Thoracic aorta (tissue), 2 donors: ENCODE data around the gene SOX6. TPM values are rescaled to one million over a fixed set of nuclear protein-coding genes. Genes with fewer than 3 reads are reported as not detected.

Source experiments
- ATAC-seq: fragments of 150-250 bp; one replicate; pipeline ENCODE4 v1.8.0; 2017; ENCODE audit warnings: low read depth; ENCODE audit not compliant: insufficient number of reproducible peaks, low FRiP score
- DNase-seq: peaks from one replicate; pipeline ENCODE4 v3.0.0-alpha.2; 2020; ENCODE audit warnings: low spot score
- H3K27ac ChIP-seq, 2 donors: fragments of 200-600 bp; sonication (generic); 1 replicate in 1 of 2; 2 replicates in 1 of 2; pipeline ENCODE4 v1.5.1; 2016; ENCODE audit warnings: mild to moderate bottlenecking in 2 of 2, moderate library complexity in 2 of 2
- H3K27me3 ChIP-seq: fragments of 200-600 bp; sonication (generic); replicated peaks from 2 replicates; pipeline ENCODE4 v1.6.0; 2016; ENCODE audit warnings: mild to moderate bottlenecking; ENCODE audit not compliant: insufficient read depth
- H3K36me3 ChIP-seq: fragments of 200-600 bp; sonication (generic); one replicate; pipeline ENCODE4 v1.5.1; 2016
- H3K4me1 ChIP-seq, 2 donors: fragments of 200-600 bp; sonication (generic); 1 replicate in 1 of 2; 2 replicates in 1 of 2; pipeline versions ENCODE4 v1.5.1 to v1.6.0; 2016; ENCODE audit warnings: low read depth in 2 of 2, mild to moderate bottlenecking in 1 of 2; ENCODE audit not compliant: control insufficient read depth in 1 of 2
- H3K4me3 ChIP-seq: fragments of 200-600 bp; sonication (generic); 2 replicates; pipeline ENCODE4 v1.5.1; 2016; ENCODE audit warnings: mild to moderate bottlenecking
- H3K9me3 ChIP-seq: fragments of 200-600 bp; sonication (generic); 2 replicates; pipeline ENCODE4 v1.5.1; 2016
- total RNA-seq, 2 donors: library from RNA; depleted of rRNA; stranded (reverse); fragments of >200 nt; gene quantifications; one replicate each; pipeline versions ENCODE4 v1.1.0 to v1.2.3, GENCODE V29; 2016
- TF ChIP-seq, protein P1 (sequence below): fragments of 200-600 bp; sonication (generic); IDR thresholded peaks from one replicate; pipeline ENCODE4 v1.5.1; 2019; ENCODE audit warnings: antibody characterized with exemption

The SOX6 gene
- total RNA-seq, 2 donors from 2014 or later: 0.27 to 0.56 TPM

DNA sequence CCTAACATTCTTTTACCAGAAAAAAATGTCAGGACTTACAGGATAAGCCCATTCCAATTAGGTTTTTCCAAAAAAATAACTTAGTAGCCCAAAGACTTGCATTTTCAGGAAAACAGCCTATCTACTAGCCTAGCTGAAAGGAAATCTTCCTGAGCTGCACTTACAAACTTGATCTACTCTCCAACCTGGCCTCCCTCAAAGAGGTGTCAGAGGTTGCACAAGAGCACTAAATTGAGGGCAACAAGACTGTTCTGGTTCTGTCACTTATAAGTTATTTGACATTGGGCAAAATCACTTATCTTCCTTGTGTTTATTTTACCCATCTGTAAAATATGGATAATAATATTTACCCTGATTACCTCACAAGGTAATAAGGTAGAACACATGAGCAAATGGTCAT is 7.9 kb upstream of the SOX6 start:
- H3K36me3 ChIP-seq: no peaks in the 10 kb centered on the region
- no peak overlapping the region for H3K4me3 ChIP-seq
- ATAC-seq (no peak), DNase-seq (no peak)
- H3K4me1 ChIP-seq: no peaks in the 10 kb centered on the region
- TF ChIP-seq, protein P1, sequence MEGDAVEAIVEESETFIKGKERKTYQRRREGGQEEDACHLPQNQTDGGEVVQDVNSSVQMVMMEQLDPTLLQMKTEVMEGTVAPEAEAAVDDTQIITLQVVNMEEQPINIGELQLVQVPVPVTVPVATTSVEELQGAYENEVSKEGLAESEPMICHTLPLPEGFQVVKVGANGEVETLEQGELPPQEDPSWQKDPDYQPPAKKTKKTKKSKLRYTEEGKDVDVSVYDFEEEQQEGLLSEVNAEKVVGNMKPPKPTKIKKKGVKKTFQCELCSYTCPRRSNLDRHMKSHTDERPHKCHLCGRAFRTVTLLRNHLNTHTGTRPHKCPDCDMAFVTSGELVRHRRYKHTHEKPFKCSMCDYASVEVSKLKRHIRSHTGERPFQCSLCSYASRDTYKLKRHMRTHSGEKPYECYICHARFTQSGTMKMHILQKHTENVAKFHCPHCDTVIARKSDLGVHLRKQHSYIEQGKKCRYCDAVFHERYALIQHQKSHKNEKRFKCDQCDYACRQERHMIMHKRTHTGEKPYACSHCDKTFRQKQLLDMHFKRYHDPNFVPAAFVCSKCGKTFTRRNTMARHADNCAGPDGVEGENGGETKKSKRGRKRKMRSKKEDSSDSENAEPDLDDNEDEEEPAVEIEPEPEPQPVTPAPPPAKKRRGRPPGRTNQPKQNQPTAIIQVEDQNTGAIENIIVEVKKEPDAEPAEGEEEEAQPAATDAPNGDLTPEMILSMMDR: no peak
- no peaks in the 10 kb centered on the region for H3K9me3 ChIP-seq
- no peak overlapping the region for H3K27ac ChIP-seq
- no peaks in the 10 kb centered on the region for H3K27me3 ChIP-seq

DNA sequence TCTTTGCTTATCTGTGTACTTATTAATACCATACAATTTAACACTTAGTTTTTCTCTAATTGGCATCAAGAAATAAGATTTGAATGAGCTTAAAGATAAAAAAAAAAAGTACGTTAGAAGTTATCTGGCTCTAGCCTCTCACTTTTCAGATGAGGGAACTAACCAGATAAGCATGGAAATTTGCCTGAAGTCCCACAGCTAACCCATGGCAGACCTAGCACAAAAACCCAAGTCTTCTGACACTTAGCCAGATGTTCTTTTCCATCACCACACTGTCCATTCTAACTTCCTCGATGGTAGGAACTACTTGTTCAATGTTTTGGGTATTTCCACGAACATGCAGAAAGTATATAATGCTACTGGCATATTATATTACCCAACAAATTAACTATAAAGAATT is 7.4 kb upstream of the SOX6 start:
- DNase-seq (no peak), ATAC-seq (no peak)
- no peaks in the 10 kb centered on the region for H3K9me3 ChIP-seq
- H3K27ac ChIP-seq: no peak overlapping the region
- H3K36me3 ChIP-seq: no peaks in the 10 kb centered on the region
- H3K4me3 ChIP-seq: no peak overlapping the region
- H3K4me1 ChIP-seq: no peaks in the 10 kb centered on the region
- TF ChIP-seq, protein P1: no peak
- H3K27me3 ChIP-seq: no peaks in the 10 kb centered on the region

DNA sequence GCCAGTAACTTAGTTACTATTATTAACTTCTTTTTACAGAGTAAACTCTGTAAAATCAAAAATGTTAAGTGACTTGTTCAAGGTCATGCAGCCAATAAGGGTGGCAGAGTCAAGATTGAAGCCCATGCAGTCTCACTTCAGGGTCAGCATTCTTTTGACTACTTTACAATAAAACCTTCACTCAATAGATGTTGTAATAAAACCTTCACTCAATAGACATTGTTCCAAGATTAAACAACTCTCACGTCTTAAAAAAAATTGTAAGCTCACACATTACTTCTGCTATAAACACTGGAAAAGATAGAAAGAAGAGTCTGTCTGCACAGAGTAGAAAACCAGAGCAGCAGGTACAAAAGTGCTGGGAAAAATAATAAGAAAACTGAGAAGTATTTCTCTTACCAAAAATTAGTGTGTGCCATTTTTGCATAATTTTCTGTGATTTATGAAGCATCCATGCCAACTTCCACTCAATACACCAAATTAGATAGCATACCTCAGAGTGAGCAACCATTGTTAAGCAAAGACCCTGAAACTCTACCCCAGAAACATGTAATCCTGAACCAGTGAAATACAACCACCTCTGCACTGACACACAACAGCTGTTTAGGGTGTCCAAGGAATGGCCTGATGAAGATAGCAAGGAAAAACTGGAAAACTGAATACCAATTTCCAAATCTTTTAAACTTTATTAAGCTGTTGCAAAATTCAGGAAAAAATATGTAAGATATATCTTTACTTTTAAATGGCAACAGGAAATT is 4.9 kb upstream of the SOX6 start:
- Histone ChIP-seq H3K36me3 (no peaks in the 10 kb centered on the region), H3K27ac (no peak overlapping the region), H3K4me1 (peaks cover 0 to 8% of the 10 kb centered on the region in 2 donors), H3K27me3 (no peaks in the 10 kb centered on the region), H3K9me3 (no peaks in the 10 kb centered on the region), H3K4me3 (no peak overlapping the region)
- no peak for ATAC-seq
- TF ChIP-seq, protein P1: no peak
- no peak for DNase-seq

DNA sequence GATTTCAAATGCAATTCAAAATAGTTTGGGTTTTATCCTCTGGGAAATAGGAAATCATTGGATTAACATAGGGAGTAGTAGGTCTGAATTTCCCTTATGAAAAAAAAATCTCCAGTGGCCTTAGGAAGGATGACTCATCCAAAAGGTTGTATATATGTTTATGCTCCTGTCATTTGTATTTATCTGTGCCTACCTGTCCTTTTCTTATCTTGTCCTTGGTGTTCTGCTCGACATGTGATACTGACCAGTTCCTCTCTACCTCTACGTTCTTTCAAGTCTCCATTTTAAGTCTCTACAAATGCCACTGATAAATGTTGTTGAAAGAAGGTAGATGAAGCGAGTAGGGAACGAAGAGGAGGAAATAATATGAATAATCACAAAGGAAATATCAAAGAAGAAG is 3.0 kb upstream of the SOX6 start:
- Histone ChIP-seq H3K36me3 (no peaks in the 10 kb centered on the region), H3K9me3 (no peaks in the 10 kb centered on the region), H3K27ac (no peak overlapping the region), H3K27me3 (no peaks in the 10 kb centered on the region), H3K4me1 (peaks cover 0 to 11% of the 10 kb centered on the region in 2 donors), H3K4me3 (no peak overlapping the region)
- DNase-seq (no peak), ATAC-seq (no peak)
- TF ChIP-seq, protein P1: no peak

DNA sequence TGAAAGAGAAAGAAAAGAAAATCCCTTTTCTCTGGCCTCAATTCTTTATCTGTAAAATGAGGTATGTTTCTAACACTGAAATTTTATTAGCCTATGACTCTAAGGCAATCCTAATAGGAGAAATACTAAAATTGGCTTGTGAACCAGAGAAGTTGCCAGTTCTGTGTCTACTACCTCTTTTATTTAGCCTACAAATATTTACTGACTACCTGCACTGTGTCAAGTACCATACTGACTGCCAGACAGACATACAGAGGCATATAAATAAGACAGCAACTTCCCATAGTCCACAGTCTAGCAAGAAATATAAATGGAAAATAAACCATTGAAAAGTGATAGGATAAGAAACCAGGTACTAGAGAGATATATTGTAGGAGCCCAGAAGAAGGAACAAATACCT is 2.4 kb upstream of the SOX6 start:
- Histone ChIP-seq H3K9me3 (no peaks in the 10 kb centered on the region), H3K4me3 (no peak overlapping the region)
- TF ChIP-seq, protein P1: no peak

More for the DNA sequence above, 2.4 kb upstream of the SOX6 start:
- no peak for DNase-seq
- Histone ChIP-seq H3K36me3 (no peaks in the 10 kb centered on the region), H3K27me3 (no peaks in the 10 kb centered on the region), H3K4me1 (peaks cover 0 to 11% of the 10 kb centered on the region in 2 donors), H3K27ac (no peak overlapping the region)
- no peak for ATAC-seq
